Neural cell (in vitro differentiated cells): ENCODE data around the gene PIK3CG. TPM values are rescaled to one million over a fixed set of nuclear protein-coding genes. Genes with fewer than 3 reads are reported as not detected.
"Not testable (repeated sequence)": the region's sequence is repeated elsewhere in the genome, so short reads cannot be mapped to it uniquely, and the experiment has no call there.

Experiments
- H2AFZ ChIP-seq: fragments of 200-600, 300-800 bp; sonication (generic), shearing (Covaris generic); 2 replicates; pipeline ENCODE4 v1.6.0; 2014; ENCODE audit warnings: low read depth, mild to moderate bottlenecking, antibody characterized with exemption, low read length, moderate library complexity
- H3F3A ChIP-seq: fragments of 200-600 bp; shearing (Covaris generic); 2 replicates; pipeline ENCODE4 v1.6.1; 2016; ENCODE audit warnings: mild to moderate bottlenecking, moderate library complexity, mixed read lengths, antibody characterized with exemption, low read length; ENCODE audit not compliant: insufficient read depth, poor library complexity, severe bottlenecking
- H3K27ac ChIP-seq: fragments of 200-600, 300-800 bp; sonication (generic), shearing (Covaris generic); 2 replicates; pipeline ENCODE4 v1.5.1; 2014; ENCODE audit warnings: mild to moderate bottlenecking, low read length, moderate library complexity
- H3K27me3 ChIP-seq: fragments of 300-800, 200-600 bp; sonication (generic), shearing (Covaris generic); 2 replicates; pipeline ENCODE4 v1.6.0; 2014; ENCODE audit warnings: mild to moderate bottlenecking, low read depth, low read length, moderate library complexity; ENCODE audit not compliant: insufficient read depth
- H3K36me3 ChIP-seq: fragments of 300-800, 200-600 bp; sonication (generic), shearing (Covaris generic); 2 replicates; pipeline ENCODE4 v1.5.1; 2014; ENCODE audit warnings: mild to moderate bottlenecking, antibody characterized with exemption, low read length, moderate library complexity; ENCODE audit not compliant: insufficient read depth
- H3K4me2 ChIP-seq: fragments of 300-800, 200-600 bp; sonication (generic), shearing (Covaris generic); 2 replicates; pipeline ENCODE4 v1.6.0; 2014; ENCODE audit warnings: mild to moderate bottlenecking, low read length
- H3K4me3 ChIP-seq: fragments of 300-800, 200-600 bp; sonication (generic), shearing (Covaris generic); 2 replicates; pipeline ENCODE4 v1.5.1; 2014; ENCODE audit warnings: mild to moderate bottlenecking, low read length, moderate library complexity
- H3K79me2 ChIP-seq: fragments of 200-600 bp; shearing (Covaris generic); replicated peaks from 2 replicates; pipeline ENCODE4 v1.6.0; 2014; ENCODE audit warnings: mild to moderate bottlenecking, low read length, moderate library complexity; ENCODE audit not compliant: insufficient read depth
- H3K9ac ChIP-seq: fragments of 300-800, 200-600 bp; sonication (generic), shearing (Covaris generic); 2 replicates; pipeline ENCODE4 v1.6.1; 2016; ENCODE audit warnings: mild to moderate bottlenecking, low read length, mixed read lengths
- H3K9me2 ChIP-seq: fragments of 200-600 bp; shearing (Covaris generic); 2 replicates; pipeline ENCODE4 v1.6.1; 2016; ENCODE audit warnings: mild to moderate bottlenecking, low read length, mixed read lengths; ENCODE audit not compliant: insufficient read depth
- H3K9me3 ChIP-seq: fragments of 200-600, 300-800 bp; sonication (generic), shearing (Covaris generic); 2 replicates; pipeline ENCODE4 v1.6.1; 2016; ENCODE audit warnings: mild to moderate bottlenecking, mixed run types, low read length, moderate library complexity, mixed read lengths
- H4K20me1 ChIP-seq: fragments of 200-600 bp; shearing (Covaris generic); 2 replicates; pipeline ENCODE4 v1.6.1; 2016; ENCODE audit warnings: mild to moderate bottlenecking, mixed run types; ENCODE audit not compliant: insufficient read depth
- EP300 ChIP-seq: fragments of 450-650 bp; conservative IDR thresholded peaks from 2 replicates; pipeline ENCODE4 v1.6.1; 2014; ENCODE audit warnings: antibody characterized with exemption, mild to moderate bottlenecking, moderate library complexity; ENCODE audit not compliant: poor library complexity, severe bottlenecking
- EZH2 ChIP-seq: fragments of 200-600, 300-800 bp; shearing (Covaris generic), sonication (generic); IDR thresholded peaks from 2 replicates; pipeline ENCODE4 v1.6.1; 2014; ENCODE audit warnings: antibody characterized with exemption, low read length, borderline replicate concordance, mild to moderate bottlenecking; ENCODE audit not compliant: insufficient read depth, poor library complexity, severe bottlenecking
- MXI1 ChIP-seq: fragments of 450-650 bp; conservative IDR thresholded peaks from 2 replicates; pipeline ENCODE4 v1.6.1; 2014; ENCODE audit warnings: antibody characterized with exemption, mild to moderate bottlenecking; ENCODE audit not compliant: poor library complexity, severe bottlenecking
- POLR2AphosphoS5 ChIP-seq: IDR thresholded peaks from 2 replicates; pipeline ENCODE4 v1.6.1; 2012
- RAD21 ChIP-seq: fragments of 450-650 bp; conservative IDR thresholded peaks from 2 replicates; pipeline ENCODE4 v1.6.1; 2014; ENCODE audit warnings: antibody characterized with exemption, mild to moderate bottlenecking, moderate library complexity
- REST ChIP-seq: IDR thresholded peaks from 2 replicates; pipeline ENCODE4 v1.6.1; 2012; ENCODE audit warnings: borderline replicate concordance
- SMC3 ChIP-seq: fragments of 450-650 bp; conservative IDR thresholded peaks from 2 replicates; pipeline ENCODE4 v1.6.1; 2014; ENCODE audit warnings: antibody characterized with exemption, mild to moderate bottlenecking, moderate library complexity; ENCODE audit not compliant: poor library complexity
- TAF1 ChIP-seq: IDR thresholded peaks from 2 replicates; pipeline ENCODE4 v1.6.1; 2012; ENCODE audit warnings: low read depth
- polyA plus RNA-seq: library from polyadenylated mRNA; depleted of rRNA; stranded (reverse); fragments of >200 nt; gene quantifications from 2 replicates; pipeline ENCODE4 v1.2.3, GENCODE V29; 2014
- TF ChIP-seq, protein P1 (sequence below): fragments of 450-650 bp; IDR thresholded peaks from 2 replicates; pipeline ENCODE4 v1.5.1; 2014; ENCODE audit warnings: antibody characterized with exemption, mild to moderate bottlenecking, moderate library complexity; ENCODE audit not compliant: poor library complexity, severe bottlenecking

Gene PIK3CG
- polyA plus RNA-seq, 1 donor from 2014 or later: not detected

- Histone ChIP-seq H4K20me1 (no peaks in the 10 kb centered on the region), H3K27me3 (no peaks in the 10 kb centered on the region), H3F3A (no peaks in the 10 kb centered on the region), H3K9me2 (no peaks in the 10 kb centered on the region), H3K79me2 (no peaks in the 10 kb centered on the region), H3K4me3 (no peak overlapping the region), H3K27ac (no peak overlapping the region), H3K9ac (no peak overlapping the region), H2AFZ (no peak overlapping the region), H3K36me3 (no peaks in the 10 kb centered on the region), H3K4me2 (no peak overlapping the region), H3K9me3 (no peaks in the 10 kb centered on the region)
- TF ChIP-seq, protein P1, sequence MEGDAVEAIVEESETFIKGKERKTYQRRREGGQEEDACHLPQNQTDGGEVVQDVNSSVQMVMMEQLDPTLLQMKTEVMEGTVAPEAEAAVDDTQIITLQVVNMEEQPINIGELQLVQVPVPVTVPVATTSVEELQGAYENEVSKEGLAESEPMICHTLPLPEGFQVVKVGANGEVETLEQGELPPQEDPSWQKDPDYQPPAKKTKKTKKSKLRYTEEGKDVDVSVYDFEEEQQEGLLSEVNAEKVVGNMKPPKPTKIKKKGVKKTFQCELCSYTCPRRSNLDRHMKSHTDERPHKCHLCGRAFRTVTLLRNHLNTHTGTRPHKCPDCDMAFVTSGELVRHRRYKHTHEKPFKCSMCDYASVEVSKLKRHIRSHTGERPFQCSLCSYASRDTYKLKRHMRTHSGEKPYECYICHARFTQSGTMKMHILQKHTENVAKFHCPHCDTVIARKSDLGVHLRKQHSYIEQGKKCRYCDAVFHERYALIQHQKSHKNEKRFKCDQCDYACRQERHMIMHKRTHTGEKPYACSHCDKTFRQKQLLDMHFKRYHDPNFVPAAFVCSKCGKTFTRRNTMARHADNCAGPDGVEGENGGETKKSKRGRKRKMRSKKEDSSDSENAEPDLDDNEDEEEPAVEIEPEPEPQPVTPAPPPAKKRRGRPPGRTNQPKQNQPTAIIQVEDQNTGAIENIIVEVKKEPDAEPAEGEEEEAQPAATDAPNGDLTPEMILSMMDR: no peak
- TF ChIP-seq TAF1: no peak
- no peak for TF ChIP-seq RAD21
- TF ChIP-seq REST: no peak
- TF ChIP-seq EP300: no peak
- TF ChIP-seq POLR2AphosphoS5: no peak
- no peak for TF ChIP-seq SMC3
- TF ChIP-seq EZH2: no peak
- TF ChIP-seq MXI1: no peak
Measured at GRCh38 chr7:106926892-106927291, 61.8 kb downstream of the PIK3CG start.

DNA sequence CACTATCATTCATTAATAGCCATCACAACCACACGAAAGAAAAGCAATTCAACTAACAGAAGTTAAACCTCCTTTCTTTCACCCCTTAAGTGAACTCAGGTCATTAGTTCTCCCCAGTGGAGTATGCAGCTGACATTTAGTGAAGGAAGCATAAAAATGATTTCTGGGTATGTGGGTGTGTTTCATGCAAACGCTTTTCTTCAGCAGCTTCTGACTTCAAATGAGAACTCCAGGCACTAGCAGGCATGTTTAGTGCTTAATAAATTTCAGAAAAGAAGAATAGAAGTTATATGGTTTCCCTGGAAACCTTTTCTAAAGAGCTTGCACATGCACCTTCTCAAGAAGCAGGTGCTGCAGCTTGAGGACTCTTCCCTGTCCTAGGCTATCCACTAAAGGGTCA is 62.5 kb downstream of the PIK3CG start:
- H3K27me3 ChIP-seq: no peaks in the 10 kb centered on the region
- H3K4me3 ChIP-seq: no peak overlapping the region
- H3K27ac ChIP-seq: no peak overlapping the region
- H2AFZ ChIP-seq: no peak overlapping the region
- H3K9me3 ChIP-seq: no peaks in the 10 kb centered on the region
- no peak overlapping the region for H3K4me2 ChIP-seq
- H3K9ac ChIP-seq: no peak overlapping the region
- TF ChIP-seq POLR2AphosphoS5: no peak
- no peak for TF ChIP-seq SMC3
- H3K79me2 ChIP-seq: no peaks in the 10 kb centered on the region
- no peaks in the 10 kb centered on the region for H3F3A ChIP-seq
- no peaks in the 10 kb centered on the region for H4K20me1 ChIP-seq
- H3K9me2 ChIP-seq: no peaks in the 10 kb centered on the region
- no peaks in the 10 kb centered on the region for H3K36me3 ChIP-seq

- not testable (repeated sequence) for H3K9ac ChIP-seq, H2AFZ ChIP-seq, H3K79me2 ChIP-seq, H3K4me2 ChIP-seq, H3K27me3 ChIP-seq, H3K9me2 ChIP-seq, H3K27ac ChIP-seq, H4K20me1 ChIP-seq, H3K36me3 ChIP-seq, H3K9me3 ChIP-seq, H3K4me3 ChIP-seq, H3F3A ChIP-seq
Measured at GRCh38 chr7:106929616-106930015, 64.5 kb downstream of the PIK3CG start.
